AG04449 (cell line): ENCODE results near the gene FCHSD2.

Experiments
- CTCF ChIA-PET: fragments of 350-600 bp; formaldehyde crosslinking; extraction: SDS; loops from one replicate; lab custom pipeline; 2021; ENCODE audit warnings: antibody characterized with exemption; lab: Yijun Ruan, JAX
- POLR2A ChIA-PET: fragments of 400-600, 350-600 bp; formaldehyde crosslinking; extraction: SDS; loops from one replicate; lab custom pipeline; 2020; ENCODE audit warnings: antibody characterized with exemption, inconsistent platforms; lab: Yijun Ruan, JAX
- DNase-seq: peaks from one replicate; pipeline ENCODE4 v3.0.0-alpha.2; 2010; ENCODE audit warnings: low read depth, low spot score
- H3K4me3 ChIP-seq: 2 replicates; pipeline ENCODE4 v1.5.1; 2011; ENCODE audit warnings: low read depth, mild to moderate bottlenecking, control low read depth, low read length
- CTCF ChIP-seq: IDR thresholded peaks from one replicate; pipeline ENCODE4 v1.5.1; 2011; ENCODE audit warnings: mild to moderate bottlenecking, moderate library complexity, low read length, control low read depth, inconsistent platforms; ENCODE audit not compliant: insufficient read depth; ENCODE audit errors: missing control alignments

The FCHSD2 gene

GRCh38 chr11:73117071-73117470, 25.0 kb downstream of the FCHSD2 start:
- ChIA-PET POLR2A (no interaction called here), CTCF (interaction anchor here (1.1 to 1.3 kb wide), 2 partner anchors 36 to 294 kb away, joined by 3 read pairs; no protein-coding TSS in a partner anchor)
- no peak overlapping the region for H3K4me3 ChIP-seq
- DNase-seq: no peak
- TF ChIP-seq CTCF: no peak

GRCh38 chr11:73116636-73117035, 25.5 kb downstream of the FCHSD2 start:
- ChIA-PET POLR2A (no interaction called here), CTCF (interaction anchor here (0.7 to 1.3 kb wide), 3 partner anchors 26 to 294 kb away, joined by 3 read pairs; no protein-coding TSS in a partner anchor)
- TF ChIP-seq CTCF: no peak
- H3K4me3 ChIP-seq: no peak overlapping the region
- DNase-seq: no peak

- TF ChIP-seq CTCF: no peak
- POLR2A ChIA-PET: interaction anchor here (0.6 to 0.7 kb wide), 2 partner anchors 63 to 318 kb away, joined by 3 to 4 read pairs; no protein-coding TSS in a partner anchor
- no peak for DNase-seq
- CTCF ChIA-PET: no interaction called here
- H3K4me3 ChIP-seq: no peak overlapping the region
Observed at GRCh38 chr11:73114835-73115220, 27.3 kb downstream of the FCHSD2 start.

- POLR2A ChIA-PET: interaction anchor here (0.6 to 0.7 kb wide), 2 partner anchors 63 to 317 kb away, joined by 3 to 4 read pairs; no protein-coding TSS in a partner anchor
- no peak overlapping the region for H3K4me3 ChIP-seq
- TF ChIP-seq CTCF: no peak
- CTCF ChIA-PET: no interaction called here
- DNase-seq: no peak
Observed at GRCh38 chr11:73114110-73114834, 27.8 kb downstream of the FCHSD2 start.

- DNase-seq: no peak
- TF ChIP-seq CTCF: no peak
- no peak overlapping the region for H3K4me3 ChIP-seq
- CTCF ChIA-PET: interaction anchor here (1.4 kb wide), 1 partner anchor 12 kb away, joined by 6 read pairs; no protein-coding TSS in a partner anchor
- POLR2A ChIA-PET: no interaction called here
Observed at GRCh38 chr11:73113426-73113825, 28.7 kb downstream of the FCHSD2 start.

- ChIA-PET POLR2A (no interaction called here), CTCF (no interaction called here)
- no peak for DNase-seq
- no peak for TF ChIP-seq CTCF
- H3K4me3 ChIP-seq: no peak overlapping the region
Observed at GRCh38 chr11:73107597-73107996, 34.5 kb downstream of the FCHSD2 start.
